HCT116 (cell line): ENCODE measurements around the gene SUN2. TPM values are rescaled to one million over a fixed set of nuclear protein-coding genes. Genes with fewer than 3 reads are reported as not detected.

ENCODE experiments used
- ATAC-seq: fragments of 200-7000 bp; cut with Tn5 transposase; 2 replicates; pipeline ENCODE4 v1.9.1; 2020; ENCODE audit warnings: mild to moderate bottlenecking, moderate library complexity
- BruUV-seq: library from RNA; stranded (reverse); fragments of 400-500 nt; replicated peaks from 2 replicates; lab custom pipeline; 2021; lab: Mats Ljungman, UMichigan
- CTCF ChIA-PET: fragments of 300-600 bp; sonication (Branson Sonifier 250); formaldehyde crosslinking; loops from one replicate; lab custom pipeline; 2021; ENCODE audit warnings: antibody characterized with exemption; lab: Charles Lee
- POLR2A ChIA-PET: fragments of 300-600, 350-600 bp; sonication (Branson Sonifier 250); formaldehyde crosslinking; loops from one replicate; lab custom pipeline; 2021; ENCODE audit warnings: antibody characterized with exemption; lab: Charles Lee
- RAD21 ChIA-PET, 2 experiments: fragments of 300-600 bp; sonication (Branson Sonifier 250); formaldehyde crosslinking; loops; one replicate each; lab custom pipeline; 2023; ENCODE audit warnings: low total read pairs in 2 of 2; ENCODE audit not compliant: uncharacterized antibody in 2 of 2, unreplicated experiment in 2 of 2, low non-redundant PET in 1 of 2; lab: Charles Lee
- DNase-seq: peaks from one replicate; pipeline ENCODE4 v3.0.0-alpha.2; 2010; ENCODE audit warnings: low read depth, low spot score
- H2AFZ ChIP-seq: fragments of 200-600 bp; shearing (Covaris generic), sonication (generic); 2 replicates; pipeline ENCODE4 v1.6.1; 2017; ENCODE audit warnings: low read depth, mixed run types, mixed read lengths, antibody characterized with exemption, low read length; ENCODE audit not compliant: poor library complexity, severe bottlenecking
- H3K27ac ChIP-seq: 2 replicates; pipeline ENCODE4 v1.5.1; 2012; ENCODE audit warnings: low read depth, low read length
- H3K27me3 ChIP-seq: fragments of 200-600 bp; sonication (generic); 2 replicates; pipeline ENCODE4 v1.6.1; 2016; ENCODE audit warnings: mixed run types, low read length, mixed read lengths; ENCODE audit not compliant: insufficient read depth
- H3K36me3 ChIP-seq, 2 experiments: fragments of 200-500 bp in 1 of 2; fragments of 200-600 bp in 1 of 2; sonication (Bioruptor generic) in 1 of 2; sonication (generic) in 1 of 2; 2 replicates each; pipeline versions ENCODE4 v1.5.1 to v1.6.1; 2014 to 2016; ENCODE audit warnings: low read length in 2 of 2, inconsistent platforms in 1 of 2, mixed read lengths in 1 of 2, mixed run types in 1 of 2; ENCODE audit not compliant: insufficient read depth in 2 of 2, control insufficient read depth in 1 of 2
- H3K4me1 ChIP-seq, 2 experiments: fragments of 200-600 bp in 1 of 2; sonication (generic) in 1 of 2; 2 replicates each; pipeline versions ENCODE4 v1.5.1 to v1.6.1; 2012 to 2017; ENCODE audit warnings: low read length in 2 of 2, inconsistent platforms in 1 of 2, mild to moderate bottlenecking in 1 of 2, mixed read lengths in 1 of 2, mixed run types in 1 of 2, moderate library complexity in 1 of 2; ENCODE audit not compliant: insufficient read depth in 2 of 2, control insufficient read depth in 1 of 2
- H3K4me2 ChIP-seq: fragments of 200-600 bp; sonication (generic); 2 replicates; pipeline ENCODE4 v1.6.1; 2017; ENCODE audit warnings: mixed run types, low read length, mixed read lengths
- H3K4me3 ChIP-seq, 2 experiments: fragments of 200-600 bp in 1 of 2; sonication (generic) in 1 of 2; replicated peaks in 1 of 2; 2 replicates each; pipeline ENCODE4 v1.5.1; 2011 to 2016; ENCODE audit warnings: low read length in 2 of 2, control low read depth in 1 of 2, low read depth in 1 of 2, mild to moderate bottlenecking in 1 of 2, mixed read lengths in 1 of 2, mixed run types in 1 of 2
- H3K79me2 ChIP-seq: fragments of 200-600 bp; sonication (generic); 2 replicates; pipeline ENCODE4 v1.6.1; 2017; ENCODE audit warnings: mild to moderate bottlenecking, mixed run types, low read length, moderate library complexity, mixed read lengths; ENCODE audit not compliant: insufficient read depth
- H3K9ac ChIP-seq: fragments of 200-600 bp; sonication (generic); 2 replicates; pipeline ENCODE4 v1.6.1; 2016; ENCODE audit warnings: low read length, mixed read lengths
- H3K9me2 ChIP-seq: fragments of 200-600 bp; sonication (generic), shearing (Covaris generic); 2 replicates; pipeline ENCODE4 v1.6.1; 2017; ENCODE audit warnings: mixed run types, mild to moderate bottlenecking, moderate library complexity; ENCODE audit not compliant: insufficient read depth
- H3K9me3 ChIP-seq, 2 experiments: fragments of 200-500 bp in 1 of 2; fragments of 200-600 bp in 1 of 2; sonication (Bioruptor generic) in 1 of 2; sonication (generic) in 1 of 2; 2 replicates each; pipeline ENCODE4 v1.6.1; 2014 to 2017; ENCODE audit warnings: low read length in 2 of 2, mixed read lengths in 2 of 2, inconsistent platforms in 1 of 2, low read depth in 1 of 2, mild to moderate bottlenecking in 1 of 2, mixed run types in 1 of 2, moderate library complexity in 1 of 2; ENCODE audit not compliant: control insufficient read depth in 1 of 2, insufficient read depth in 1 of 2
- H4K20me1 ChIP-seq: fragments of 200-600 bp; sonication (generic), shearing (Covaris generic); 2 replicates; pipeline ENCODE4 v1.6.1; 2017; ENCODE audit warnings: mixed run types, mild to moderate bottlenecking, moderate library complexity; ENCODE audit not compliant: insufficient read depth
- CEBPB ChIP-seq: IDR thresholded peaks from 2 replicates; pipeline ENCODE4 v1.6.1; 2012; ENCODE audit warnings: low read depth
- EGR1 ChIP-seq: IDR thresholded peaks from 2 replicates; pipeline ENCODE4 v1.6.1; 2012; ENCODE audit warnings: low read depth
- EZH2 ChIP-seq: fragments of 200-600 bp; sonication (generic); IDR thresholded peaks from 2 replicates; pipeline ENCODE4 v1.6.1; 2017; ENCODE audit warnings: antibody characterized with exemption, mixed run types
- EZH2phosphoT487 ChIP-seq: fragments of 200-600 bp; IDR thresholded peaks from 2 replicates; pipeline ENCODE4 v1.6.1; 2018; ENCODE audit warnings: antibody characterized with exemption, borderline replicate concordance
- FOSL1 ChIP-seq: IDR thresholded peaks from 2 replicates; pipeline ENCODE4 v1.6.1; 2012; ENCODE audit warnings: low read depth
- JUND ChIP-seq: IDR thresholded peaks from 2 replicates; pipeline ENCODE4 v1.6.1; 2012
- POLR2A ChIP-seq: IDR thresholded peaks from 2 replicates; pipeline ENCODE4 v1.7.0; 2011; ENCODE audit warnings: borderline replicate concordance; ENCODE audit not compliant: insufficient read depth, insufficient read length; ENCODE audit errors: extremely low read depth
- POLR2AphosphoS5 ChIP-seq: IDR thresholded peaks from 2 replicates; pipeline ENCODE4 v1.6.1; 2011; ENCODE audit warnings: mild to moderate bottlenecking, low read depth, low read length, moderate library complexity
- RAD21 ChIP-seq: IDR thresholded peaks from 2 replicates; pipeline ENCODE4 v1.6.1; 2012; ENCODE audit warnings: low read depth, mild to moderate bottlenecking
- SP1 ChIP-seq: IDR thresholded peaks from 2 replicates; pipeline ENCODE4 v1.6.1; 2012; ENCODE audit warnings: low read depth
- SRF ChIP-seq: IDR thresholded peaks from 2 replicates; pipeline ENCODE4 v1.6.1; 2012; ENCODE audit warnings: low read depth
- TCF7L2 ChIP-seq: IDR thresholded peaks from 2 replicates; pipeline ENCODE4 v1.7.0; 2011; ENCODE audit warnings: borderline replicate concordance, inconsistent platforms; ENCODE audit not compliant: insufficient read depth, insufficient read length; ENCODE audit errors: extremely low read depth
- YY1 ChIP-seq: IDR thresholded peaks from 2 replicates; pipeline ENCODE4 v1.6.1; 2011; ENCODE audit warnings: low read length, low read depth, moderate library complexity, mild to moderate bottlenecking; ENCODE audit not compliant: insufficient replicate concordance; ENCODE audit errors: extremely low read depth
- ZFX ChIP-seq: fragments of 450-650 bp; IDR thresholded peaks from 2 replicates; pipeline ENCODE4 v1.6.1; 2017
- ZNF274 ChIP-seq: fragments of 200-500 bp; sonication (Bioruptor generic); IDR thresholded peaks from 2 replicates; pipeline ENCODE4 v1.6.1; 2014; ENCODE audit warnings: mild to moderate bottlenecking, low read depth, low read length, inconsistent platforms
- intact Hi-C: fragments of 100-400 bp; cut with micrococcal nuclease; formaldehyde crosslinking; loops from 2 replicates; pipeline ENCODE4 v1.10.0; 2022
- total RNA-seq: library from RNA; stranded (reverse); gene quantifications from one replicate; pipeline ENCODE4 v1.2.1, GENCODE V29; 2021; ENCODE audit not compliant: unreplicated experiment
- TF ChIP-seq, protein P1 (sequence below): IDR thresholded peaks from 2 replicates; pipeline ENCODE4 v1.6.1; 2012
- TF ChIP-seq, protein P2 (sequence below): IDR thresholded peaks from 2 replicates; pipeline ENCODE4 v1.6.1; 2012; ENCODE audit warnings: low read depth
- TF ChIP-seq, protein P3 (sequence below): IDR thresholded peaks from 2 replicates; pipeline ENCODE4 v1.6.1; 2012

The SUN2 gene
- total RNA-seq, 1 experiment from 2014 or later, result 71.6 TPM

DNA sequence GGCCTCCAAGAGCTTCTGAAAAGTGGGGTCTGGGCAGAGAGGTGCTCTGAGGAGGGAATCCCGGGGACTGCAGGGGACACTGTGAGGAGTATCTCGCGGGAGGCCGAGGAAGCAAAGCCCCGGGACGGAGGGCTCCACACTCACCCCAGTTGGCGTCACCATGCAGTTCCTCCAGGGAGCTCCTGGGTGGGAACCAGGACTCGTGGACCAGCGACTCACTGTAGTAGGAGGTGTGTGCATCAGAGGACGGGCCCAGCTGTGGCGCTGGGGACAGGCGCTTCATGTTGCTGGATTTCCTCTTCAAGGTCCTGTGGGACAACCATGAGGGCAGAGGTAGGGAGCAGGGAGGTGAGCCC, 4.8 kb downstream of the SUN2 start:
- H3K27ac ChIP-seq, result no peak overlapping the region
- DNase-seq, result no peak
- H4K20me1 ChIP-seq, result no peaks in the 10 kb centered on the region
- intact Hi-C loops, result no loop called here
- POLR2A ChIA-PET, result no interaction called here
- H3K27me3 ChIP-seq, result no peaks in the 10 kb centered on the region
- ATAC-seq, result no peak
- H2AFZ ChIP-seq, result no peak overlapping the region
- H3K9me3 ChIP-seq, result no peaks in the 10 kb centered on the region
- peaks cover 16% of the 10 kb centered on the region for H3K79me2 ChIP-seq
- no TSS peak for BruUV-seq
- TF ChIP-seq CEBPB, result no peak
- TF ChIP-seq, protein P1, sequence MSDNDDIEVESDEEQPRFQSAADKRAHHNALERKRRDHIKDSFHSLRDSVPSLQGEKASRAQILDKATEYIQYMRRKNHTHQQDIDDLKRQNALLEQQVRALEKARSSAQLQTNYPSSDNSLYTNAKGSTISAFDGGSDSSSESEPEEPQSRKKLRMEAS, result no peak
- TF ChIP-seq, protein P2, sequence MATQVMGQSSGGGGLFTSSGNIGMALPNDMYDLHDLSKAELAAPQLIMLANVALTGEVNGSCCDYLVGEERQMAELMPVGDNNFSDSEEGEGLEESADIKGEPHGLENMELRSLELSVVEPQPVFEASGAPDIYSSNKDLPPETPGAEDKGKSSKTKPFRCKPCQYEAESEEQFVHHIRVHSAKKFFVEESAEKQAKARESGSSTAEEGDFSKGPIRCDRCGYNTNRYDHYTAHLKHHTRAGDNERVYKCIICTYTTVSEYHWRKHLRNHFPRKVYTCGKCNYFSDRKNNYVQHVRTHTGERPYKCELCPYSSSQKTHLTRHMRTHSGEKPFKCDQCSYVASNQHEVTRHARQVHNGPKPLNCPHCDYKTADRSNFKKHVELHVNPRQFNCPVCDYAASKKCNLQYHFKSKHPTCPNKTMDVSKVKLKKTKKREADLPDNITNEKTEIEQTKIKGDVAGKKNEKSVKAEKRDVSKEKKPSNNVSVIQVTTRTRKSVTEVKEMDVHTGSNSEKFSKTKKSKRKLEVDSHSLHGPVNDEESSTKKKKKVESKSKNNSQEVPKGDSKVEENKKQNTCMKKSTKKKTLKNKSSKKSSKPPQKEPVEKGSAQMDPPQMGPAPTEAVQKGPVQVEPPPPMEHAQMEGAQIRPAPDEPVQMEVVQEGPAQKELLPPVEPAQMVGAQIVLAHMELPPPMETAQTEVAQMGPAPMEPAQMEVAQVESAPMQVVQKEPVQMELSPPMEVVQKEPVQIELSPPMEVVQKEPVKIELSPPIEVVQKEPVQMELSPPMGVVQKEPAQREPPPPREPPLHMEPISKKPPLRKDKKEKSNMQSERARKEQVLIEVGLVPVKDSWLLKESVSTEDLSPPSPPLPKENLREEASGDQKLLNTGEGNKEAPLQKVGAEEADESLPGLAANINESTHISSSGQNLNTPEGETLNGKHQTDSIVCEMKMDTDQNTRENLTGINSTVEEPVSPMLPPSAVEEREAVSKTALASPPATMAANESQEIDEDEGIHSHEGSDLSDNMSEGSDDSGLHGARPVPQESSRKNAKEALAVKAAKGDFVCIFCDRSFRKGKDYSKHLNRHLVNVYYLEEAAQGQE, result no peak
- TF ChIP-seq ZNF274, result no peak
- TF ChIP-seq EGR1, result no peak
- no peak for TF ChIP-seq RAD21
- TF ChIP-seq, protein P3, sequence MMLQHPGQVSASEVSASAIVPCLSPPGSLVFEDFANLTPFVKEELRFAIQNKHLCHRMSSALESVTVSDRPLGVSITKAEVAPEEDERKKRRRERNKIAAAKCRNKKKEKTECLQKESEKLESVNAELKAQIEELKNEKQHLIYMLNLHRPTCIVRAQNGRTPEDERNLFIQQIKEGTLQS, result no peak
- TF ChIP-seq TCF7L2, result no peak
- no peak for TF ChIP-seq POLR2A
- TF ChIP-seq SRF, result no peak
- no peak for TF ChIP-seq YY1
- no peak for TF ChIP-seq SP1
- TF ChIP-seq EZH2, result no peak
- TF ChIP-seq POLR2AphosphoS5, result no peak
- no peak for TF ChIP-seq FOSL1
- no peak for TF ChIP-seq ZFX
- TF ChIP-seq EZH2phosphoT487, result no peak
- no peak for TF ChIP-seq JUND
- TF ChIP-seq, all 23 proteins: peak for 0
- RAD21 ChIA-PET, result no interaction called here
- Histone ChIP-seq H3K36me3 (peaks cover 5 to 29% of the 10 kb centered on the region in 2 experiments; a peak in 2 of 4 replicates), H3K9me2 (no peaks in the 10 kb centered on the region), H3K4me2 (no peak overlapping the region), H3K4me3 (no peak overlapping the region), H3K9ac (no peak overlapping the region), H3K4me1 (peaks cover 7 to 19% of the 10 kb centered on the region in 2 experiments; a peak in 3 of 4 replicates)
- CTCF ChIA-PET, result no interaction called here
